Measurements from ENCODE around the gene MCCC1.

- TF ChIP-seq POLR2A (IDR thresholded peaks at IDR 0.05) (no peak), CTCF (IDR thresholded peaks at IDR 0.05) (no peak)
Observed at GRCh38 chr3:183038757-183039156, 60.5 kb downstream of the MCCC1 start.
